A172 (cell line): Measurements from ENCODE around the gene CCL2. TPM values are rescaled to one million over a fixed set of nuclear protein-coding genes. Genes with fewer than 3 reads are reported as not detected.

Experiments used
- DNase-seq: peaks from one replicate; pipeline ENCODE4 v3.0.0-alpha.2; 2015; ENCODE audit warnings: low spot score
- total RNA-seq: library from RNA; depleted of rRNA; stranded (reverse); fragments of >200 nt; shearing (Covaris generic); gene quantifications from 2 replicates; pipeline ENCODE4 v1.2.3, GENCODE V29; 2014

CCL2 gene
- total RNA-seq, 1 experiment from 2014 or later = 27.3 TPM

DNA sequence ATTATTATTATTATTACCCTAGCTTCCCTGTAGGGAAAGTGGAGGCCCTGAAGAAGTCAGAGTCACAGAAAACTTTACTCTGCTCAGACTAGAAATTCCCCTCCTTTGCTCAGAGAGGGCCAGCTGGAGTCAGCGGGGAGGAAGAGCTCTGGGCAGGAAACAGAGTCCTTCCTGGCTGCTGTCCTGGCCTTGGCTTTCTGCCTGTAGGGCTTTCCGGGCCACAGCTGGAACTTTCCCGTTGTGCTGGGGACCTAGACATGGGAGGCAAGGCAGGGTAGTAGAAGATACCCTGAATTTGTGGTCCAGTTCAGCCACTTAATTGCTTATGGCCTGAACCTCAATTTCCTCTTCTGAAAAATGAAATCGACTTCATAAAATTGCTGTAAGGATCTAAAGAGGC lies 14.0 kb upstream of the CCL2 start:
- DNase-seq = no peak

DNA sequence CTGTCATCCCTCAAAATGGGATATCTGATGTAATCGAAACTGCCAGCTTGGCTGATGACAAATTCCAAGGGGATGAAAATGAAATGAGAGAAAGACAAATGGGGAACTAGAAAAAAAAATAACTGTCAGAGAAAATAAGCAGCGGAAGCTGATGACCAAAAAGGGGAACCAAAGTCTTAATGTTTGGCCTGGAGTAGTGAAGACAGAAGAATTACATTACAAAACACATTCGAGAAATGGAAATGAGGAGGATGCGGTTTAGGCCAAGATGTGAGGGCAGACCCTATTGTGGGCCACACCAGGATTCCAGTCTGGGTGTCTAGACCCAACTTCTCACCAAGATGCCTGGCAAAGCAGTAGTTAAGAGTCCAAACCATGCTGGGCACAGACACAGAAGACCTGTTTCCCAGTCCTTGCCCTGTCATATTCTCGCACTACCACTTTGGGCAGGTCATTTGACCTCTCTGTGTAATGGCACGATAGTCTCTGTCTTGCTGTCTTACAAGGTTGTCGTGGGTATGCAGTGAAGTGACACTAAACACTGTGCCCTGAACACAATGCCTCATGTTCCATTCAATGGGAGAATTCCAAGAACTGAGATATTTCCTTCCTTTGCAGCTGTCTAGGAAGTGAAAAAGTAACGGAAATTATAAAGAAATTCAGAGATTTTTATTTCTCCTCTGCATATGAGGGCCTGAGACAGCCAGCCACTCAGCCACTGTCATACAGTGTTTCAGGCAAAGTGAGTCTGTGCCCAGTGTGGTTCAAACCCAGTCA lies 12.3 kb upstream of the CCL2 start:
- DNase-seq = no peak

DNA sequence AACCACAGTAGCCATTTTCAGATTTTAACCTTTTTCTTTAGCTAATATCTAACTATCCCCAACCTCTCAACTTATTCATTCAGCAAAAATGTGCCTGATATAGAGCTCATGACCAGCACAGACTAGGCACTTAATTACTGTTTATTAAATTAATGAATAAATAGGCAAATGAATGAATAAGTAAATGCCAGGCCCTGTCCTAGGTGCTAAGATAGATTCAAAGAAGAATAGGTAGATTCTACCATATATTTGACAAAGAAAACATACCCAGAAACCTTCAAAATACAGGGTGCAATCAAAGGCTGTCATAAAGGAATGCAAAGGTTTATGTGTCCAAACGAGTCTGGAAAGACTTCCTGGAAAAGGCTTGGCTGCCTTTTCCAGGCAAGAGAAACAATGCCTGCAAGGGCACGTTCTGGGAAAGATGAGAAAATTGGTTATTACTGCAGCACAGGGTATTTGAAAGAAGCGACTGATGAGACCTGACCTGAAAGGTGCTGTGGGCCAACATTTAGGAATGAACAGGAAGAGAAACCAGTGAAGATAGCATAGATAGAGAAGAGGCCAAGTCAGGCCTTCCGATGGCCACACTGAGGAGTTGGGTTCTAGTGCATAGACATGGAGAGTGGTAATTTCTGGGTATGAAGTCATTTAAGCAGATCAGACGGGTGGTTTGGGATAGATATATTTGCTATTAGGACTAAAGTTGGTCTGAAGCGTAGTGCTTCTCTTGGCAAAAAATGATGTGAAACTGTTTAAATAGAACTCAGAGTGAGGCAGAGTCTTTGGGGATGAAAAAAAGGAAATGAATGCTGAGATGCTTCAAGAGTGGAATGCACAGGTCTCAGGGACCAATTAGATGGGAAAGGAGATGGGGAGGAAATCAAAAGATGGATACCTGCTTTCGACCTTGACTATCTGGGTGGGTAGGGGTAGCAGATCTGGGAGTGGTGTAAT lies 11.4 kb upstream of the CCL2 start:
- DNase-seq = no peak

DNA sequence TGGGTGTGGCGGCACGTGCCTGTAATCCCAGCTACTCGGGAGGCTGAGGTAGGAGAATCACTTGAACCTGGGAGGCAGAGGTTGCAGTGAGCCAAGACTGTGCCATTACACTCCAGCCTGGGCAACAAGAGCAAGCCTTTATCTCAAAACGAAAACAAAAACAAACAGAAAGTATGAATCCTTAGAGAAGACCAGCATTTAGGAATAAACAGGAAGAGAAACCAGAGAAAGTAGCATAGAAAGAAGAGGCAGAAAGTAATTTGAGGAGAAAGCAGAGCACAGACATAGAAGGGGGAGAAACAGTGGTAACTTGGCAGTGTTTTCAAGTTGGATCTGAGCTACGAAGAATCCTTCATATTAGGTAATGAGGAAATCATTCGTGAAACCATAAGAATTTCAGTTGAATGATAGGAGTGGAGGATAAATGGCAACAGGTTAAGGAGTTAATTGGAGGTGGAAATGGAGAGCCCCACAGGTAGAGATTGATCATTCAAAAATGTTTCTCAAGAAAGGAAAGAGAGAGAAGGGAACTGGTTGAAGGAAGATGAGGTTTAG lies 9.7 kb upstream of the CCL2 start:
- no peak for DNase-seq

DNA sequence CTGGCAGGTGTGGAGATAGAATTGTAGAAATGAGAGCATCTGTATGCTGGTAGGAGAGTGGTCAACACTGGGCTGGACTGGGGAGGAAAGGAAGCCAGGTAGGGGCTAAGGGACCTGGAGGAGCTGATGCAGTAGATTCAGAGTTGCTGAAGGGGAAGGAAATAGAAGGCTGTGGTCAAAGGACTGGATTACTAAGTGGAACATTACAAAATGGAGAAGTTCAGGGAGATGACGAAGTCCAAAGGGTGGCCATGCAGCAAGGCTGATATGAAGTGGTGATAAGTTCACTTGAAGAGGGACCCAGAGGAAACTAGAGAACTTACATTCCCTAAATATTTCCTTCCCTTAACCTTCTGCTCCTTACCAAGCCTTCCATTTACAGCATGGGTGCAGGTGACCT lies 8.6 kb upstream of the CCL2 start:
- DNase-seq = no peak

DNA sequence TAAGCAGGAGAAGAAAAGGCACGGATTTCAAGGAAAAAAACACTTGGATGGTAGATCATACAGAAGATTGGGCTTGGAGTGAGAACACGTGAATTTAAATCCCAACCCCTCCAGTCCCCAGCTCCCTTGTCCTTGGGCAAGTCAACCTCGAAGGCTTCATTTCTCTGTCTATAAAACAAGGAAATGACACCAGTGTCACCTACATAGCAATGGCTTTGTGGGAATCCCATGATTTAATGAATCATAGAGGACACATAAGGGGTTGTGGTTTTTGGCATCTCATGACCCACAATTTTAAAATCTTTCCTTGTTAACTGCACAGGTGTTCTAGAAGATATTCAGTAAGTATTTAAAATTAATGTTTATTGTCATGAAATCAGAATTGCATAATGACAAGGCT lies 8.2 kb upstream of the CCL2 start:
- DNase-seq = no peak

DNA sequence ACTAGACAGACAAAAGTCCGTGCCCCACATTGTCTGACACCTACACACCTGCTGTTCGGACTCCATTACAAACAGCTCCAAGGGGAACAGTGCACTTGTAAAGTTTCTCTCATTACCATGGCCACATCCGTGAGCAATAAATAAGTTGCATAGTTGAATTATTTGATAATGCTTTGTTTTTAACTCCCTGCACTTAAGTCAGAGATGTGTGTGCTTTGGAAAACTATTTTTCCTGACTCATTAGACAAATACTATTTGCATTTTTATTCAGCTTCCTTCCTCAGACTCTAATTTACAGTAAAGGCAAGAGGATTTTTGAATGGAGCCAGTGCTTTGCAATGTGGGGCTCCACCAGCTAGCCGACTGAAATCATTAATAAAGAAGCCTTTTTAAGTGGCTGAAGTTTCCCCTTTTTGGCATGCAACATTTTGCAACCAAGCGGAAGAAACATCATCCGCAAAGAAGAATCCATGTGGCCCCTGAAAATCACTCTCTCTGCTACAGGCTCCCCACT lies 6.5 kb upstream of the CCL2 start:
- peak; percentile 44 for DNase-seq

DNA sequence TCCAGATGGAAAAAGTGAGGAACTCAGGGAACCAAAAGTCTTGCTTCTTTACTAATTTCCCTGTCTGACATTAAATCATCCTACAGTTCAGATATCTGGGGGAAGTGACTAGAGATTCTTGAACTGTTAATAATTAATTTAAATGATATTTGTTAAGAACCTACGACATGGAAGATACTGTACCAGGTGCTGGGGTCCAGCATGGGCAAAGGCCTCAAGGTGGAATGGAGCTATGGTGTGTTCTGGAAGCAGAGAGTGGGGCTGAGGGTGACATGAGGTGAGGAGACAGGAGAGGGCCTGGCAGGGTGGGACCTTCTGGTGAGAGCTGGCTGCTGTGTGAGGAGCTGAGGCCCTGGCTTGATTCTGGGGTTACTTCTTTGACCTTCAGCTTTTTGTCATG lies 6.0 kb upstream of the CCL2 start:
- DNase-seq = no peak

DNA sequence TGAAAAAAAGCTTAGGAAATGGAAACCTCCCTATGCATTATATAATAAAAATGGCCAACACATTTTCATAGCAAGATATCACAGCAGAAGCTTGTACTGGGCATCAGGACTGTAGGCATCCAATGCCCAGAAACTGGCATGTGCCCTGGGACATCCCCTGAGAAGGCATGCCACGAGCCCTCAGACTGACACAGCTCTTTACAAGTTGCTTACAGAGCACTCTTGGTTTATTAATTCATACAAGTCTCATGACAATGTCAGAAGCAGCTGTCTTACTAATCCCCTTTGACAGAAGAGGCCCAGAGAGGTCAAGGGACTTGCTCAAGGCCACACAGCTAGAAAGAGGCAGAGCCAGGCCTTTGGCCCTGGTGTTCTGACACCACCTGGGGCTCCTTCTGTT lies 5.6 kb upstream of the CCL2 start:
- DNase-seq = no peak

DNA sequence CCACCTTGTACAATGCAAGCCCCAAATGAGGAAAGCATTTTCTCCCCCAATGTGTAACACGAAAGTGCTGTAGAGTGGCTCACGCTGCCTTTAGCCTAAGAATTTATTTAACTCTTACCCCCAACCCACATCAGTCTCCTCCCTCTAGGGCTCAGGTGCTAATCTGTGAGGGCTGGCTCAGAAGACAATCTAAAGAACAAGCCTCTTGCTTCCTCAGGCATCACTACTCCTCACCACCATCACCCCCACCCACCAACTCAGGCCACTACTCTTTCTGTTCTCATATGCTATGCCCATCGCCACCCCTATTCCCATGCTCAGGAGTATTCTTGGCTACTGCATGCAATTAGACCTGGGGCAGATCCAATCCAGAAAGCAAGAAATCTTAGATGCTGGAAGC lies 3.9 kb upstream of the CCL2 start:
- no peak for DNase-seq

DNA sequence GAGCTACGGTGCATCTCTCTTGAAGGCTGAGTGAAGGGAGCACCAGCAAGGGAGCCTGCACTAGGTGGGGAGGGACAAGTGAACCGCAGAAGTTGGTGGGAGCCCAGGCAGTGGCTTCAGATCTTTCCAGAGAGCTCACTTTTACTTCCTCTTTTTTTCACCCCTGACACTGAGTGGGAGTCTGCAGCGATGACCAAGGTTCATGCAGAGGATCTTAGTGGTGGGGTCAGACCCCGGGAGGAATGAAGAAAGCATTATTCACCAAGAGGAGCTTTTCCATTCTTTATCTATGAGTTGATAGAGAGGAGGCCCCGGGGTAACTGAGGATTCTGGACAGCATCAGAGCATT lies 3.0 kb upstream of the CCL2 start:
- peak; percentile 18 for DNase-seq

DNA sequence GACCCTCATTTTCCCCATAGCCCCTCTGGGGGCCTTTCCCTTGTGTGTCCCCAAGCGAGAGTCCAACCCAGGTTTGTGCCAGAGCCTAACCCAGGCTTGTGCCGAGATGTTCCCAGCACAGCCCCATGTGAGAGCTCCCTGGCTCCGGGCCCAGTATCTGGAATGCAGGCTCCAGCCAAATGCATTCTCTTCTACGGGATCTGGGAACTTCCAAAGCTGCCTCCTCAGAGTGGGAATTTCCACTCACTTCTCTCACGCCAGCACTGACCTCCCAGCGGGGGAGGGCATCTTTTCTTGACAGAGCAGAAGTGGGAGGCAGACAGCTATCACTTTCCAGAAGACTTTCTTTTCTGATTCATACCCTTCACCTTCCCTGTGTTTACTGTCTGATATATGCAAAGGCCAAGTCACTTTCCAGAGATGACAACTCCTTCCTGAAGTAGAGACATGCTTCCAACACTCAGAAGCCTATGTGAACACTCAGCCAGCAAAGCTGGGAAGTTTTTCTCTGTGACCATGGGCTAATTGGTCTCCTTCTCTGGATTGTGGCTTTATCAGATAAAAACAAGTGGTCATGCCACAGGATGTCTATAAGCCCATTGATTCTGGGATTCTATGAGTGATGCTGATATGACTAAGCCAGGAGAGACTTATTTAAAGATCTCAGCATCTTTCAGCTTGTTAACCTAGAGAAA lies 2.5 kb upstream of the CCL2 start:
- DNase-seq = peak; percentile 81

DNA sequence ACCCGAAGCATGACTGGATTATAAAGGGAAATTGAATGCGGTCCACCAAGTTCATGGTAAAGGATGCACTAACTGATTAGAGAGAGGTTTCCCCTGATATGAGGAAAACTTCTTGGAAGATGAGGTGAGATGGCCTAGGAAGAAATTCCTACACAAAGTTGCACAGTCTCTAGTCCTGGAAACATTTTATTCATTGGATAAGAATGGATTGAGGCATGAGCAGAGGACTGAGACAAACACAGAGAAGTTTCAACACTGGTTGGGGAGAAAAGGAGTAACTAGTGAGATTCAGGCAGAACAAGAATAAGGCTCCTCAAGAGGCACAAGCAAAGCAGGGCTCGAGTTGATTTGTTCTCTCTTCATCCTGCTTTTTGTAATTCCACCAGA lies 2.0 kb upstream of the CCL2 start:
- no peak for DNase-seq

DNA sequence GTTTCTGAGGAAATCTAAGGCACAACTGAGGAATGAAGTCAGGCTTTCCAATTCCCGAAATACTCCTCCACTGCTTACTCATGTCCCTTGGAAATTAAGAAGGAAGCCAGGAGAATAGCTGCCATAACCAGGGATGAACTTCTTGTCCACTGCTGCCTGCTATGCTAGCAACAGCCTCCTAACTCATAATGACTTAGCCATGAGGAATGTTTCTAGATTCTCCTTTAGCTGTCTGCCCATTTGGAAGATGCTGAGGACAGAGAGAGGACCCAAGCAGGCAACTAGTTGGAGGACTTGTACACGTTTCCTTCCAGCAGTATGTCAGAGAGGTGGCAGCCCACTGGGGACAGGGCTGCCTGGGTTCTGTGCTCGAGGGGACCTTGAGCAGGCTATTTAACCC lies 939 bp upstream of the CCL2 start:
- peak; percentile 19 for DNase-seq

DNA sequence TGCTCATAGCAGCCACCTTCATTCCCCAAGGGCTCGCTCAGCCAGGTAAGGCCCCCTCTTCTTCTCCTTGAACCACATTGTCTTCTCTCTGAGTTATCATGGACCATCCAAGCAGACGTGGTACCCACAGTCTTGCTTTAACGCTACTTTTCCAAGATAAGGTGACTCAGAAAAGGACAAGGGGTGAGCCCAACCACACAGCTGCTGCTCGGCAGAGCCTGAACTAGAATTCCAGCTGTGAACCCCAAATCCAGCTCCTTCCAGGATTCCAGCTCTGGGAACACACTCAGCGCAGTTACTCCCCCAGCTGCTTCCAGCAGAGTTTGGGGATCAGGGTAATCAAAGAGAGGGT lies 272 bp downstream of the CCL2 start:
- DNase-seq = no peak

DNA sequence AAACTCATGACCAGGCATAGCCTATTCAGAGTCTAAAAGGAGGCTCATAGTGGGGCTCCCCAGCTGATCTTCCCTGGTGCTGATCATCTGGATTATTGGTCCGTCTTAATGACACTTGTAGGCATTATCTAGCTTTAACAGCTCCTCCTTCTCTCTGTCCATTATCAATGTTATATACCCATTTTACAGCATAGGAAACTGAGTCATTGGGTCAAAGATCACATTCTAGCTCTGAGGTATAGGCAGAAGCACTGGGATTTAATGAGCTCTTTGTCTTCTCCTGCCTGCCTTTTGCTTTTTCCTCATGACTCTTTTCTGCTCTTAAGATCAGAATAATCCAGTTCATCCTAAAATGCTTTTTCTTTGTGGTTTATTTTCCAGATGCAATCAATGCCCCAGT lies 756 bp downstream of the CCL2 start:
- no peak for DNase-seq

DNA sequence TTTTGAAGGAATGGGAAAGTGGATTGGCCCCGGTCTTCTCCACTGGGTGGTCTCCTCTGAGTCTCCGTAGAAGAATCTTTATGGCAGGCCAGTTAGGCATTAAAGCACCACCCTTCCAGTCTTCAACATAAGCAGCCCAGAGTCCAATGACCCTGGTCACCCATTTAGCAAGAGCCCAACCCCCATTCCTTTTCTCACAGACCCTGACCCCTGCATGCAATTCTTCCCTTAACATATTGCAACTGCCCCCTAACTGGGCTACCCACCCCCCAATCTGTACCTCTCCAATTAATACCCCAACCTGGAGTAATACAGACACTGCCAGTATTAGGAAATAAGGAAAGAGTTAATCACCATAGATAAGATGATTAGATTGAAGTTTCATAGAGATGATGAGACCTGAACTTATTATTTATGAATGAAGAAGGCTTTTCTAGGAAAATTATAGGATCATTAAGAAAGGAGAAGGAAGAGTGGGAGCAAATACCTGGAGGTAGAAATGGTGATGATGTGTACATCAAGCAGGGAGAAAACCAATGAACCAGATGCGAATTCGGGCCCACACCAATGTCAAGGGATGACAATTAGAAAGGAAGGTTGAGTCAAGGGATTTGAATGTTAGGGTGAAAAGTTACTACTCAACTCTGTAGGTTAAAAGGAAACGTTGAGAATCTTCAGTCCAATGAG lies 2.4 kb downstream of the CCL2 start:
- no peak for DNase-seq

DNA sequence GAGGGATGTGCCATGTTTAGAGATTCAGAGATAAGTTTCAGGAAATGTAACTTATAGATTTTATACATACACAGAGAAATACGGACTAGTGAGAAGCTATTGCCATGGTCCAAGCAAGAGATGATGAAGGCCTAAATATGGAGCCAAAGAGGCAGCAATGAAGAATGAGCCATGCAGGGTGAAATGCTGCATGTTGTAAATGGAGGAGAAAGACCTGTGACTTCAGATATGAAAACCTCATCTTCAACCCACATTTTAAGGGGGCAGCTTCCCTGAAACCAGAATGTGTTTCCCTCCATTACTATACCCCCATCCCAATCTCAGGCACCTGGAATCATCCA lies 2.9 kb downstream of the CCL2 start:
- no peak for DNase-seq

DNA sequence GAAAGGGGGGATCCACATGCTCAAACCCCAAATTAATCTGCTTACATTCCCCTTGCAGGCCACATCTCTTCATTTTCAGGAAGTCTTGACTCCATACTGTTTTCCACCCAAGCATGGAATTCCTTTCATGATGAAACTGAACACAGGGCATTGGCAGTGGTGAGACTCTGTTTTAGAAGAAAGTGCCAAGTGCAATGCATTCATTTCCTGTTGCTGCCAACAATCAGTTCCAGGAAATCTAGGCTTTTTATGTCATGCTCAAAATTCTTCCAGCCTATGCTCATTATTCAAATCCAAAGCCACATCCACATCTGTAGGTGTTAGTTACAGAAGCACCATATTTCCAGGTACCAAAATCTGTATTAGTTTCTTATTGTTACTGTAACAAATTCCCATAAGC lies 4.1 kb downstream of the CCL2 start:
- peak; percentile 19 for DNase-seq

DNA sequence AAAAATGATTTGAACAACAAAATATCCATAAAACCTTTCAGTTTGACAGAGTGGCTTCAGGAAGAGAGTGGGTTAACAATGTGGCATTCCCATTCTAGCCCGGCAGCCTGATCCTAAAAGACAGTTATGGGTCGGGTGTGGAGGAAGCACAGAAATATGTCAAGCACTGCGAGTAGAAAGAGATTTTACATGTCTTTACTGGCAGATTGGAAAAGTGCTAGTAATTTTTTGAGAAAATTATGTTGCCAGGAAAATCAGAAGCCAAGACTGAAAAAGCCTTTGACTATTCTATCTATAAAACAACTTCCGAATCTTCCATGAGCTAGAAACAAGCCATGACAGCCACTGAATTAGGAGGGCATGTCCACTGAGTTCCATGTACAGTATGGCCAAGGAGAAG lies 5.8 kb downstream of the CCL2 start:
- no peak for DNase-seq

DNA sequence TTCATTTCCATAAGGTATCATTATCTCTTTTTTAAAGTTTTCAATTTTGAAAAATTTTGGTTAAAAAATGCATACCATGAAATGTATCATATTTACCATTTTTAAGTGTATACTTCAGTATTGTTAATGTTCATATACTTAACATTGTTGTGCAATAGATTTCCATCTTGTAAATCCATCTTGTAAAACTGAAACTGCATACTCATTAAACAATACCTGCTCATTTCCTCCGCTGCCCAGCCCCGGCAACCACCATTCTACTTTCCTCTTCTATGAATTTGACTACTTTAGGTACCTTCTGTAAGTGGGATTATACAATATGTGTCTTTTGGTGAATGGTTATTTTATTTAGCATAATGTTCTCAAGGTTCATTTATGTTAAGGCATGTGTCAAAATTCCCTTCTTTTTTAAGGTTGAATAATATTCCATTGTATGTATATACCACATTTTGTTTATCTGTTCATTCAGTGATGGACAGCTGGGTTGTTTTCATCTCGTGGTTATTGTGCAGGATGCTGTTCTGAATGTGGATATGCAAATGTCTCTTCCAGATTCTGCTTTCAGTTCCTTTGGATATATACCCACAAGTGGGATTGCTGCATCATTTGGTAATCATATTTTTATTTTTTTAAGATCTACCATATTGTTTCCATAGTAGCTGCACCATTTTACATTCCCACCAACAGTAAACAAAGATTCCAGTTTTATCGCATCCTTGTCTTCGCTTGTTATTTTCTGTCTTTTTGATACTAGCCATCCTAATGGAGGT lies 6.7 kb downstream of the CCL2 start:
- no peak for DNase-seq
